Measurements from ENCODE around the gene SLC39A11. TPM values are rescaled to one million over a fixed set of nuclear protein-coding genes. Genes with fewer than 3 reads are reported as not detected.

SLC39A11 gene
- total RNA-seq (2022; extraction: Qiagen RNA extraction; ENCODE audit: low read depth): 13.8 to 16.0 TPM (median 14.9 TPM) in 5 replicates

GRCh38 chr17:73092523-73093135, at the start of gene SLC39A11:
TSS of gene SLC39A11 (minus strand) at chr17:73092688. CDS start at chr17:73088764, 3,924 bp downstream.

Other genes with a start within 250 kb of the SLC39A11 start
- 0.06 to 0.35 TPM (median 0.13 TPM) in 5 replicates for gene SSTR2, start 72.3 kb upstream of the SLC39A11 start, total RNA-seq (2022; extraction: Qiagen RNA extraction; ENCODE audit: low read depth)
- 18.7 to 26.6 TPM (median 20.6 TPM) in 5 replicates for gene COG1, start 100.4 kb upstream of the SLC39A11 start, total RNA-seq (2022; extraction: Qiagen RNA extraction; ENCODE audit: low read depth)
- gene CPSF4L, start 169.2 kb upstream of the SLC39A11 start, total RNA-seq (2022; extraction: Qiagen RNA extraction; ENCODE audit: low read depth): not detected in 5 replicates
- 64.3 to 85.6 TPM (median 78.7 TPM) in 5 replicates for gene CDC42EP4, start 219.3 kb upstream of the SLC39A11 start, total RNA-seq (2022; extraction: Qiagen RNA extraction; ENCODE audit: low read depth)

Measured in A549 treated with RU486 at 1 μM for 4 hours (cell line).